Activated CD4-positive, alpha-beta T cell treated with anti-CD3 and anti-CD28 coated beads, Interleukin-2, amount 50 U/mL, for 24 hours (primary cell): Measurements from ENCODE around the gene ATP6AP1.

Experiments
- DNase-seq, 2 donors: peaks; one replicate each; pipeline ENCODE4 v3.0.0-alpha.2; 2020; ENCODE audit warnings: low read depth in 1 of 2, low spot score in 1 of 2

Gene ATP6AP1

GRCh38 chrX:154430479-154430878 is 2.0 kb downstream of the ATP6AP1 start:
- no peak for DNase-seq

DNA sequence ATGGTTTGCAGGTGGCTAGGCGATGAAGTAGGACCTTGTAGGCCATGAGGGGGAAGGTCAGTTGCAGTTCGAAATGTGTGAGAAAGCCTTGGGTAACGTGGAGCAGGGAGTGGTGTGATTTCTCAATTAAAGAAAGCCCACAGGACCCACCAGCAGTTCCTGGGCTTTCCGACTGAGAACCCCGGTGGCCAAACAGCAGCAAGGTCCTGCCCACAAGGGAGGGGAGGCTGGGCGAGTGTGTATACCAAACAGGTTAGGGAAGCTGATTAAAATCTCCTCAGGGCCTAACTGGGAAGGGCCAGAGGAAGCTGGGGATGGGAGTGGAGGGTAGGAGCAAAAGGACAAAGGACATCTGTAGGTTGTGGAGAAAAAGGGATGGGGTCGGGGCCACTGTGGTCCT is 2.4 kb downstream of the ATP6AP1 start:
- no peak for DNase-seq

DNA sequence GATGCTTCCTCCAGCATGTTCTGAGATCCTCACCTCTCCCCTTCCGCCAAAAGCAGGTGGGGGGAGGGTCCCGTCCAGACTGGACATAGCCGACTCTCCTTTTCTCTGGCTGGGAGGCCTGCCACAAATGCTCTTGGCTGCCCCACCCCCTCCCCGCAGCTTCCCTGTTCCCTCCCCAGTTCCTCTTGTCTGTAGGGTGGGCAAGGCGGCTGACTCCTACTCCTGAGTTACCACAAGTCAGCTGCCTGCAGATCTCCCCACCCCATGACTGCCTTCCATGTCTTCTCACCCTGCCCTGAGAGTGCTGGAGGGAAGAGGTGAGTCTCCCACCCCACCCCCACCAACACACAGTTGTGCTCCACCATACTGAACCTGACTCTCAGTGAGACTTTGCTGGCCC is 2.9 kb downstream of the ATP6AP1 start:
- no peak for DNase-seq

GRCh38 chrX:154432210-154432609 is 3.7 kb downstream of the ATP6AP1 start:
- no peak for DNase-seq

- DNase-seq: no peak
Measured at GRCh38 chrX:154433605-154434004, 5.1 kb downstream of the ATP6AP1 start.

DNA sequence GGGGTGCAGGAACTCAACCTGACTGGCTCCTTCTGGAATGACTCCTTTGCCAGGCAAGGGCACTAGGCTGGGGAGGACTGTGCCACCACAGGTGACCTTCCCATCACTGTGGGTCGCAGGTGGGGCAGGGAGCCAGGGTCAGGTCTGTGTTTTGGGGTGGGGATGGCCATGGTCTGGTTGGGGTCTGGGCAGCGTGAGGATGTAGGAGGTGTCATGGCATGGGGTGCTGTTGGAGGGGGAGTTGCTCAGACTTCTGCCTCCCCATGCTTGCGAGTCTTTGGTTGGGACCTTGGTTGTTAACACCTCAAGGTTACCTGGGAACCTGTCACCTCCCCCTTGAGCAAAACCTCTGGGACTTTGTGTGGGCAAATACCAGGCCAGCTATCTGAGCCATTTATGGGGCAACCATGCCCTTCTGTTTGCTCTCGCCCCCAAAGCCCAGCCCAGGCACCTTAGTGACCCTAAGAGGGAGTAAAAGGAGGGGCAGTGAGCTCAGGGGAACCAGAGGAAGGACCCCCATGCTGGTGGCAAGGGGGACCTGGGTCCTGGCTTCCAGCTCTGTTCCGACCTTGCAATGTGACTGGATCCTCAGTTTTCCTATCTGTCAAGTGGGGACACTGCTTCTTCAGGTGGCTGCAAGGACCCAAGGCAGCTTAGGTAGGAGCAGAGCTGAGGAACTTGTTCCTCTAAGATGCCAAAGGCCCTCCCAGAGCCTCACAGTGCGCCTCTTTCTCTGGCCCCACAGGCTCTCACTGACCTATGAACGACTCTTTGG is 6.1 kb downstream of the ATP6AP1 start:
- no peak for DNase-seq

- DNase-seq: no peak
Measured at GRCh38 chrX:154435171-154435733, 6.8 kb downstream of the ATP6AP1 start.

- no peak for DNase-seq
Measured at GRCh38 chrX:154436374-154436982, 8.0 kb downstream of the ATP6AP1 start.

DNA sequence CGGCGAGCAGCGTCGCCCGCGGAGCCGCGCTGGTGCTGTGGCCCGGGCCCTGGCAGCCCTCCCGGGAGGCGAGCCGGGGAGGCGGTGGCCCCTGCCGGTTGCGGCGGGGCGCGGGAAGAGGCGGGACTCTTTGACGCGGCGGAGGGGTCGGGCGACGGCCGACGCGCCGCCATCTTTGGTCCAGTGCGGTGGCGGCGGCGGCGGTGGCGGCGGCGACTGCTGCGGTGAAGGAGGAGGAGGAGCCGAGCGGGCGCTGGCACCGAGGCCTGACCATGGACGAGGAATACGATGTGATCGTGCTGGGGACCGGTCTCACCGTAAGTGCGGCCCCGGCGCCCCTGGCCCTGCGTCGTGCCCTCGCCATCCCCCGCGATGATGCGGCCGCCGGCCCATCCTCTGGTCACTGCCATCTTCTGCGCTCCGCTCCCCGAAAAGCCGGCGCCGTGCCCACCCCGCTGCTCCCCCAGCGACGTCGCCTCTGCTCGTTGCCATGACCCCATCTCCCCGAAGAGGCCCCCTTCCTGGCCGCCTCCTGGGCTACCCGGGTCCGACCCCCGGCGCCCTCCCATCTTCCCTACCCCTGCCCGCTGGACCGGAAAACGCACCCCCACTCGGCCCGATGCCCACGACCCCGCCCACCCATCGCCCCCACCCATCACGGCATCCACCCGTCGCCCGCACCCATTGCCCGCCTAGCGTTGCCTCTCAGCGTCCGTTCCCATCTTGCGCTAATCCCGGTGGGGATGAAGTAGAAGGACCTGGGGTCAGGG is 8.7 kb downstream of the ATP6AP1 start, which contains the start of gene GDI1:
TSS of gene GDI1 (plus strand) at position 172 of the 770 bp plus-strand sequence. CDS start at position 273, 101 bp downstream.
- no peak for DNase-seq

DNA sequence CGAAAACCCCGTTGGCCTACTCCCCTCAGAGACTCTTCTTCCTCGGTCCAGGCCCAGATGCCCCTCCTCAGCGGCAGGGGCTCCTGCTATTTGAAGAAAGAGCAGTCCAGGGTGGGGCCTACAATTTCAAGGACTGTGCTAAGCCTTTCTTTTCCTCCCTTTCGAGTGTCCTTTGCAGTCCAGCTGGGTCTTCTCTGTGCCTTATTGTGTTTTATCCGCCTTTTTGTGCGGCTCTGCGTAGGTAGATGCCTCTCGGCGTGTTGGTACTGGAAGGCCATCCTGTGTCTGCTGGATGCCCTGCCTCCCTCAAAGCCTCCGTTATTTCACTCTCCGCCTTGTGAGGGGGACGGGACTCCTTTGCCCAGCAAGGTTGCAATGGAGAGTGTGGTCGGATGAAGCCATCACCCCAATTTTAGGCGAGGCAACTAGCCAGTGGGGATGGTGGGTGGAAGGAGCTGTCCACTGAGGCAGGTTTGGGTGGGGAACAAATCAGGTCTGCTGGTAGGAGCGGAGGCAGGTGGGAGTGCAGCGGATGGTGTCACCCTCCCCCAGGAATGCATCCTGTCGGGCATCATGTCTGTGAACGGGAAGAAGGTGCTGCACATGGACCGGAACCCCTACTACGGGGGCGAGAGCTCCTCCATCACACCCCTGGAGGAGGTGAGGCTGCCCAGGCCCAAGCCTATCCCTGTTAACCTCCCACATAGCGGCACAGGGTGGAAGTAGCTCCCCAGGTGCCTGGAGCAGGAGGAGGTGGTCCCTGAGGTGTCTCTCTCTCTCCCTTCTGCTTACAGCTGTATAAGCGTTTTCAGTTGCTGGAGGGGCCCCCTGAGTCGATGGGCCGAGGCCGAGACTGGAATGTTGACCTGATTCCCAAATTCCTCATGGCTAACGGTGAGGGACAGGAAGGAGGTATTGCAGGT is 9.8 kb downstream of the ATP6AP1 start:
- DNase-seq: no peak

- DNase-seq: no peak
Measured at GRCh38 chrX:154439841-154440240, 11.4 kb downstream of the ATP6AP1 start.

GRCh38 chrX:154440623-154441357 is 12.3 kb downstream of the ATP6AP1 start:
- no peak for DNase-seq

DNA sequence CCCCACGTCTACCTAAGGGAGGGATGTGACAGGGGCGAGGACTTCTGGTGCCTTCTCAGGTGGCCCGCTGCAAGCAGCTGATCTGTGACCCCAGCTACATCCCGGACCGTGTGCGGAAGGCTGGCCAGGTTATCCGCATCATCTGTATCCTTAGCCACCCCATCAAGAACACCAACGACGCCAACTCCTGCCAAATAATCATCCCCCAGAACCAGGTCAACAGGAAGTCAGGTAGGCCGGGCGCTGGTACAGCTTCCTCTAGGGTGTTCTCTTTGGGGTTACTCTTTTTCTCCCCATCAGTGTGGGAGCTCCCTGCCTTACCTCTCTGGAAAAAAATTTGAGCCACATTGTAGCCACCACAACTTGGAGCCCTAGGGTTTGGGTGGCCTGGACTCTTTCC is 13.1 kb downstream of the ATP6AP1 start:
- no peak for DNase-seq

GRCh38 chrX:154441984-154442707 is 13.7 kb downstream of the ATP6AP1 start:
- DNase-seq: no peak

GRCh38 chrX:154443479-154443910 is 15.0 kb downstream of the ATP6AP1 start:
- no peak for DNase-seq

- DNase-seq: peak in 1 of 2 donors; percentile 51
Measured at GRCh38 chrX:154443992-154444754, 15.7 kb downstream of the ATP6AP1 start, which contains the start of gene FAM50A. FAM50A (plus strand) TSS chrX:154444141; CDS start chrX:154444236, 95 bp downstream.

DNA sequence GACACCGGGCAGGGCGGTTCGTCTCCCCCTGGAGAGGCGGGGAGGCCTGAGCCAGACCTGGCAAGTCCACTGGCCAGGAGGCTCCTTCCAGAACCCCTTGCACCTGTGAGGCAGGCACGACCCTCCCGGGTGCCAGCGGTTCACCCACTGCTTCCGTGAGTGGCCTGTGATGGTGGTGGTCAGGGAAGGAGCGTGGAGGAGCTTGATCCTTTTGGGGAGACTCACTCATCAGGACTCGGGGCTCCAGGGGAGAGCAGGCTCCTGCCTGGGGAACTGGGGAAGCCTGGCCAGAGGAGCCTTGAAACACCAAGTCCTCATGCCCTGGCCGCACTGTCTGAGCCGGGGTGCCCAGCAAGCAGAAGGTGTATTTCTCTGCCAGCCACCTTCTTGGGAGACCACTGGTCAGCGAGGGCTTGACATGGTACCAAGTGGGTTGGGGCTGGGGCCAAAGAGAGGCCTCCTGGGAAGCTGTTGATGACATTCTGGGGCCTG is 16.3 kb downstream of the ATP6AP1 start:
- DNase-seq: no peak

DNA sequence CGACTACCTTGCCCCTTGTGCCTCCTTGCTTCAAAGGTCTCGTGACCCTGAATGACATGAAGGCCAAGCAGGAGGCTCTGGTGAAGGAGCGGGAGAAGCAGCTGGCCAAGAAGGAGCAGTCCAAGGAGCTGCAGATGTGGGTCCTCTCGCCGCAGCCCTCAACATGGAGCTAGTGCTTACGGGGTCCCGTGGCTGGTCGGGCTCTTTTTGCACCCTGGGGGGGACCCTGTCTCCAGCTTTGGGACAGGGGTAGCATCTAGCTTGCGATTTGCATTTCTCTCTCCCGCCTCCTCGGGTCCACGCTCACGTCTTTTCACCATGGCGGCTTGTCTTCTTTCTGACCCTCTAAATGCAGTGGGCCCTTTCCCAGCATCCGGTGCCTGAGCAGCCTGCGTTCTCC is 17.3 kb downstream of the ATP6AP1 start:
- DNase-seq: no peak
